ENCODE data around the gene ESRRA. TPM values are rescaled to one million over a fixed set of nuclear protein-coding genes. Genes with fewer than 3 reads are reported as not detected.
"Not testable (repeated sequence)": the region's sequence is repeated elsewhere in the genome, so short reads cannot be mapped to it uniquely, and the experiment has no call there.

The ESRRA gene
- total RNA-seq, 1 experiment from 2014 or later, result 16.2 TPM

GRCh38 chr11:64313491-64314145 lies 8.3 kb downstream of the ESRRA start:
- DNase-seq (ENCODE audit: low spot score), result no peak

GRCh38 chr11:64314146-64314804 lies 9.0 kb downstream of the ESRRA start:
- DNase-seq (ENCODE audit: low spot score), result no peak

- DNase-seq (ENCODE audit: low spot score), result no peak
Observed at GRCh38 chr11:64314805-64315561, 9.7 kb downstream of the ESRRA start.

GRCh38 chr11:64315667-64316526 lies 10.6 kb downstream of the ESRRA start:
- DNase-seq (ENCODE audit: low spot score), result not testable (repeated sequence)

- no peak for DNase-seq (ENCODE audit: low spot score)
Observed at GRCh38 chr11:64316672-64317324, 11.5 kb downstream of the ESRRA start.

GRCh38 chr11:64317325-64317960 lies 12.1 kb downstream of the ESRRA start, which contains the start of gene TRMT112:
Gene TRMT112, minus strand, starts transcription at chr11:64317559. Its CDS starts 33 bp downstream, at chr11:64317526.
- DNase-seq (ENCODE audit: low spot score), result peak; percentile 99

GRCh38 chr11:64317961-64318765 lies 12.8 kb downstream of the ESRRA start, which contains the start of gene PRDX5:
Gene PRDX5, plus strand, starts transcription at chr11:64318121. Its CDS starts 95 bp downstream, at chr11:64318216.
- peak; percentile 96 for DNase-seq (ENCODE audit: low spot score)

- DNase-seq (ENCODE audit: low spot score), result no peak
Observed at GRCh38 chr11:64318766-64319761, 13.7 kb downstream of the ESRRA start.

GRCh38 chr11:64320556-64320955 lies 15.2 kb downstream of the ESRRA start:
- no peak for DNase-seq (ENCODE audit: low spot score)

GRCh38 chr11:64321026-64321425 lies 15.7 kb downstream of the ESRRA start:
- no peak for DNase-seq (ENCODE audit: low spot score)

GRCh38 chr11:64321533-64321932 lies 16.2 kb downstream of the ESRRA start:
- DNase-seq (ENCODE audit: low spot score), result peak; percentile 86

GRCh38 chr11:64322925-64323260 lies 17.6 kb downstream of the ESRRA start:
- no peak for DNase-seq (ENCODE audit: low spot score)

- DNase-seq (ENCODE audit: low spot score), result no peak
Observed at GRCh38 chr11:64323373-64323772, 18.0 kb downstream of the ESRRA start.

- DNase-seq (ENCODE audit: low spot score), result not testable (repeated sequence)
Observed at GRCh38 chr11:64323984-64324383, 18.7 kb downstream of the ESRRA start.

- DNase-seq (ENCODE audit: low spot score), result no peak
Observed at GRCh38 chr11:64324692-64325469, 19.6 kb downstream of the ESRRA start.

- no peak for DNase-seq (ENCODE audit: low spot score)
Observed at GRCh38 chr11:64327375-64327774, 22.1 kb downstream of the ESRRA start.

GRCh38 chr11:64327993-64328392 lies 22.7 kb downstream of the ESRRA start:
- no peak for DNase-seq (ENCODE audit: low spot score)

- no peak for DNase-seq (ENCODE audit: low spot score)
Observed at GRCh38 chr11:64330888-64331287, 25.6 kb downstream of the ESRRA start.
